Ovary (tissue), 9 donors: ENCODE data around the gene LARGE1. TPM values are rescaled to one million over a fixed set of nuclear protein-coding genes. Genes with fewer than 3 reads are reported as not detected.

Experiments used
- DNase-seq, 5 donors: peaks; one replicate each; pipeline ENCODE4 v3.0.0-alpha.2; 2019 to 2020
- H3K27ac ChIP-seq, 2 donors: fragments of 200-600 bp; one replicate each; pipeline versions ENCODE4 v1.5.1 to v1.8.0; 2019 to 2022
- H3K27me3 ChIP-seq: fragments of 200-600 bp; one replicate; pipeline ENCODE4 v1.8.0; 2022
- H3K36me3 ChIP-seq: fragments of 200-600 bp; sonication (generic); one replicate; pipeline ENCODE4 v1.5.1; 2019
- H3K4me1 ChIP-seq: one replicate; pipeline ENCODE4 v1.8.1; 2013; ENCODE audit warnings: mild to moderate bottlenecking, moderate library complexity; ENCODE audit not compliant: insufficient read depth
- H3K4me3 ChIP-seq: fragments of 200-600 bp; sonication (generic); one replicate; pipeline ENCODE4 v1.5.1; 2017
- H3K9me3 ChIP-seq, 2 donors: fragments of 200-600 bp in 1 of 2; sonication (generic) in 1 of 2; one replicate each; pipeline versions ENCODE4 v1.5.1 to v1.8.1; 2013 to 2019; ENCODE audit warnings: mild to moderate bottlenecking in 1 of 2, moderate library complexity in 1 of 2
- EP300 ChIP-seq: sonication (generic); formaldehyde crosslinking; IDR thresholded peaks from one replicate; pipeline ENCODE4 v1.6.1; 2017; ENCODE audit warnings: antibody characterized with exemption
- POLR2A ChIP-seq: fragments of 450-650 bp; IDR thresholded peaks from one replicate; pipeline ENCODE4 v1.6.1; 2017; ENCODE audit warnings: antibody characterized with exemption, mild to moderate bottlenecking, moderate library complexity
- WGBS, 3 donors: extraction: QIAGEN DNeasy Blood & Tissue Kit in 1 of 3; methylation state at CpG; one replicate each; pipeline versions ENCODE4 v1.1.5 to v1.1.7; 2013 to 2017; 5-methylcytosine and 5-hydroxymethylcytosine counted together
- intact Hi-C, 4 donors: fragments of 100-400 bp; cut with DNase I; formaldehyde crosslinking; loops; one replicate each; pipeline versions ENCODE4 v1.11.0 to v1.15.1; 2022 to 2023
- polyA plus RNA-seq, 2 donors: library from polyadenylated mRNA; stranded (reverse); fragments of 200-250 nt in 1 of 2; fragments of 350-450 nt in 1 of 2; fragmentation: Illumina TruSeq in 1 of 2; extraction: RNeasy Lipid Tissue Mini Kit (QIAGEN cat#74804) in 1 of 2; gene quantifications; one replicate each; pipeline ENCODE4 v1.2.3, GENCODE V29; 2013 to 2014
- total RNA-seq, 7 donors: library from RNA; depleted of rRNA in 2 of 7; stranded (reverse); fragments of >200 nt in 2 of 7; fragmentation: NEBNext Ultra II Directional in 3 of 7; extraction: Animal tissue kit (Norgen Biotek cat#: 25700) in 3 of 7; gene quantifications; one replicate each; pipeline versions ENCODE4 v1.1.0 to v1.2.4, GENCODE V29; 2016 to 2023
- TF ChIP-seq, protein P1 (sequence below), 3 donors: fragments of 450-650 bp in 2 of 3; fragments of 200-600 bp in 1 of 3; IDR thresholded peaks; one replicate each; pipeline versions ENCODE4 v1.5.1 to v1.8.0; 2016 to 2022; ENCODE audit warnings: antibody characterized with exemption in 3 of 3, mild to moderate bottlenecking in 1 of 3
- donor health status: DM: no; HTN: no; CAD: no; lungs with moderate emphysema.
- donor health status: DM: no; HTN: no; CAD: no.
- donor health status: Bipolar disorder and iron deficiency.
- donor health status: DM: yes; HTN: yes; CAD: no.
- donor health status: DM: no; HTN: no; CAD: no.
- donor health status: DM: yes; HTN: yes; CAD: no.

The LARGE1 gene
- total and polyA plus RNA-seq, 9 donors = 13.4 to 67.6 (median 36.8) TPM

- 85 to 92% (median 85%) methylated on average over 2 of the region's 2 CpGs for WGBS, 3 donors
- Histone ChIP-seq H3K4me1 (no peaks in the 10 kb centered on the region), H3K9me3 (no peaks in the 10 kb centered on the region), H3K27ac (no peak overlapping the region), H3K27me3 (no peaks in the 10 kb centered on the region), H3K36me3 (no peaks in the 10 kb centered on the region), H3K4me3 (no peak overlapping the region)
- intact Hi-C loops = no loop called here
- no peak for DNase-seq
- TF ChIP-seq EP300 = no peak
- no peak for TF ChIP-seq POLR2A
- TF ChIP-seq, protein P1, sequence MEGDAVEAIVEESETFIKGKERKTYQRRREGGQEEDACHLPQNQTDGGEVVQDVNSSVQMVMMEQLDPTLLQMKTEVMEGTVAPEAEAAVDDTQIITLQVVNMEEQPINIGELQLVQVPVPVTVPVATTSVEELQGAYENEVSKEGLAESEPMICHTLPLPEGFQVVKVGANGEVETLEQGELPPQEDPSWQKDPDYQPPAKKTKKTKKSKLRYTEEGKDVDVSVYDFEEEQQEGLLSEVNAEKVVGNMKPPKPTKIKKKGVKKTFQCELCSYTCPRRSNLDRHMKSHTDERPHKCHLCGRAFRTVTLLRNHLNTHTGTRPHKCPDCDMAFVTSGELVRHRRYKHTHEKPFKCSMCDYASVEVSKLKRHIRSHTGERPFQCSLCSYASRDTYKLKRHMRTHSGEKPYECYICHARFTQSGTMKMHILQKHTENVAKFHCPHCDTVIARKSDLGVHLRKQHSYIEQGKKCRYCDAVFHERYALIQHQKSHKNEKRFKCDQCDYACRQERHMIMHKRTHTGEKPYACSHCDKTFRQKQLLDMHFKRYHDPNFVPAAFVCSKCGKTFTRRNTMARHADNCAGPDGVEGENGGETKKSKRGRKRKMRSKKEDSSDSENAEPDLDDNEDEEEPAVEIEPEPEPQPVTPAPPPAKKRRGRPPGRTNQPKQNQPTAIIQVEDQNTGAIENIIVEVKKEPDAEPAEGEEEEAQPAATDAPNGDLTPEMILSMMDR (IDR thresholded peaks at IDR 0.05) = no peak
Measured at GRCh38 chr22:33324228-33324627, 596.0 kb downstream of the LARGE1 start.

DNA sequence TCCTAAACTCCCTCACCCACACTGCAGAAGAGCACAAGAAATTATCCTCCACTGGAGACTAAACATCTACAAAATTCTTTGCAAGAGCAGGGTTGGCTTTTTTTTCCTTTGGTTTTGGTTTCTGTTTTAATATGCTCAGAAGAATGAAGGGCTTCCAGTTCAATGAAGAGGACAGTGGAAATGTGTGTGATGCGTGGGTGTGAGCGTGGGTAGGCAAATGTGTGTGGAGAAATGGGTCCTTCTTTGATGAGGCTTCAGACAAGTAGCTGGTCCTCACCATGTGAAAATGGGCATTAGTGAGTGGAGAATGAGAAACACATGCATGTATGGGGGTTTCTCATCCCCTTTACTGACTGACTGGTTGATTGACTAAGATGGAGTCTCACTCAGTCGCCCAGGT, 598.8 kb downstream of the LARGE1 start:
- WGBS, 3 donors = 83 to 86% (median 84%) methylated on average over 3 of the region's 3 CpGs

GRCh38 chr22:33315954-33316353, 604.3 kb downstream of the LARGE1 start:
- H3K9me3 ChIP-seq = no peaks in the 10 kb centered on the region
- H3K4me3 ChIP-seq = no peak overlapping the region
- no peak for DNase-seq
- no peaks in the 10 kb centered on the region for H3K36me3 ChIP-seq
- H3K27ac ChIP-seq = no peak overlapping the region
- H3K4me1 ChIP-seq = no peaks in the 10 kb centered on the region
- H3K27me3 ChIP-seq = no peaks in the 10 kb centered on the region
- WGBS, 3 donors = 94 to 96% (median 96%) methylated on average over 15 of the region's 15 CpGs
- TF ChIP-seq EP300 (no peak), POLR2A (no peak)
- TF ChIP-seq, protein P1 (IDR thresholded peaks at IDR 0.05) = no peak
- intact Hi-C loops = loop anchor here in 1 of 4 donors (10.0 kb wide), 1 partner anchor 799 kb away; no protein-coding TSS in a partner anchor

More for the DNA sequence above, 598.8 kb downstream of the LARGE1 start:
- Histone ChIP-seq H3K27me3 (no peaks in the 10 kb centered on the region), H3K4me3 (no peak overlapping the region), H3K4me1 (no peaks in the 10 kb centered on the region), H3K9me3 (no peaks in the 10 kb centered on the region), H3K27ac (no peak overlapping the region), H3K36me3 (no peaks in the 10 kb centered on the region)
- TF ChIP-seq EP300 = no peak
- TF ChIP-seq, protein P1 (IDR thresholded peaks at IDR 0.05) = no peak
- no peak for TF ChIP-seq POLR2A
- intact Hi-C loops = no loop called here
- no peak for DNase-seq

- Histone ChIP-seq H3K9me3 (no peaks in the 10 kb centered on the region), H3K27ac (no peak overlapping the region), H3K36me3 (no peaks in the 10 kb centered on the region), H3K4me3 (no peak overlapping the region), H3K27me3 (no peaks in the 10 kb centered on the region), H3K4me1 (no peaks in the 10 kb centered on the region)
- no peak for DNase-seq
- TF ChIP-seq, protein P1 (IDR thresholded peaks at IDR 0.05) = no peak
- no peak for TF ChIP-seq POLR2A
- intact Hi-C loops = loop anchor here in 1 of 4 donors (10.0 kb wide), 1 partner anchor 800 kb away; no protein-coding TSS in a partner anchor
- 94% methylated on average over 11 of the region's 11 CpGs for WGBS, 3 donors
Measured at GRCh38 chr22:33315117-33315516, 605.2 kb downstream of the LARGE1 start.
